Measurements from ENCODE around the gene IL17RD. TPM values are rescaled to one million over a fixed set of nuclear protein-coding genes. Genes with fewer than 3 reads are reported as not detected.

The IL17RD gene
- polyA plus RNA-seq, 1 donor: 24.4 TPM

DNA sequence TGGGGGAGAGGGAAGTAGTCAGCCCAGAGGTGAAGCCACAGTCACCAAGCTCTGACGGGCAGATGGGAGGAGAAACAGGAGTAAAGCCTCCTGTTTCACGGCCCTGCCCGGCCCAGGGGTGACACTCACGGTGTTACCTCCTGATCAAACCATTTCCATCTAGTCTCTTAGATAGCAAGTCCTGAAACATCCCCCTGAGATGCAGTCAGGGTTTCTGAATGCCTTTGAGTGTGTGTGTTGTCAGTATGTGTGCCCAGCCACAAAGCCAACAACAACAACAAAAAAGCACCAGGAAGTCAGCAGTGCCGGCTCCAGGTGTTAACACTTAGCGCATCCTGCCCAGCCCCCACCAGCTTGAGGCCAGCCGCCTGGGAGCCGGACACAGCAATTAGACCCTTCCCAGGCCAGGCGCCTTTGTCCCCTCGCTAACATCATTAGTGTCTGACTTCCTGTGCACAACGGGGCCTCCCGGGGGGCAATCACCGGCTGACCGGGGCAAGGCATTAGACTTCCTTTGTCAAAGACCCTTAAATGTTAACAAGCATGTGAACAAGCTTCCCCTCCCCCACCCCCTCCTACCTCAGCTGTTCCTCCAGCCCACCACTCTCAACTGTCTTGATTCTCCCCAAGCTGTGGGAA lies 34.5 kb downstream of the IL17RD start:
- no peak for DNase-seq

DNA sequence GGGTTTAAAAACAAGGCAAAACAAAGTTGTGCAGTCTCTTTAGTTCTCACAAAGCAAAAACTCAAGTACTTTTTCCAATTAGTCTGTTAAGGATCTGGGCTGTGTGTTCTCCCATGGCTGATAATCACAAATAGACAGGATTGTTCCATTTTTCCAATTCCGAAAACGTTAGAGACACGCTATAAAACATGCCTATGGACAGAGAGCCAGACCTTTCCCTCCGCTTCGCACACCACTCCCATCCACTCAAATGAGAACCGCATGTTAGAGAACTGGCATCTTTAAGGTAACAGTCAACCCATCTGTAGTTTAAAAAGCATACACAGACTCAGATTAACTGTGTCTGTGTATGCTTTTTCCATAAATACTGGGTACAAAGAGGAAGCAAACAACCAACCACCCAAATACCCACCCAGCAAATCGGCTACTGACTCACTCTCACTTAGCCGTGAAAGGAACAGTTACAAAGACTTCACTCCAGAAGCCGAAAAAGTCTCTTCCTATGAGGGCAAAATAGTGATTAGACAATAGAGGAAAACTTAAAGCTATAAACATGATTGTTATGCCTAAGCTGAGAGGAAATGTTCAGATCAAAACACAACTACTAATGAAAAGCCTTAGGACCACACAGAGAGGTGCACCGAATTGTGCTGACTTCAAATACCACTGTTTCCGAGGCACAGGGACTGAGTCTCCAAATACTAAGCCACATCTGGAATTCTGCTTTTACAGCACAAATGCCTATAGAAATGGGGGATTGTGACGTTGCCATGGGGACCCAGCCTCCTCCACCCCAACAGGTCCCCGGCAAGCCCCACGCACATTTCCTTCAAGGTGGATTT lies 36.1 kb downstream of the IL17RD start:
- peak; percentile 52 for DNase-seq

DNA sequence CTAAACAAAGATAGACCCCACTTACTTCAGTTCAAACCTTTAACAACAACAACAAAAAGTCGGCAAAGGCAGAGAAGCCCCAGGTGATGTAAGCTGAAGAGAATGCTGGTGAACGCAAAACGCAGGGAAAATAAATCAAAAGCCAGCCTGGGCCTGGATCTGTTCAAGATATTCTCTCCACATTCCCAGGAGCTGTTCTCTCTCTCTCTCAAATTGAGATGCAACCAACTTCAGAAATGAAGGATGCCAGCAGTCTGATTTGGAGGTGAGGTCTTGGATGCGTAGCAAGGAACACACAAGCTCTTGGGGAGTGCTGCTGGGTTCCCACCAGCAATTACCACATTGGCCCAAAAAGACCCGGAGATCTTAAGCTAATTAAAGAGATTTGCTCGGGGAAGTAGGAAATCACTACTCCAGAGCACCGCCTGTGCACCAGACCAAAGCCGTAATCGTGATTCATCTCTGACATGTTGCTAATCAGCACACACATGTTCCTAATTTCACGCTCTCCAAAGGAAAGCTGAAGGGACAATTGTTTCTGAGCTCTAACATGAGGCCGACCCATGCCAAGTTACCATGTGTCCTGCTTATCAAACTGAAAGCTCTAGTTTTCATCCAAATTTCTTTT lies 37.1 kb downstream of the IL17RD start:
- DNase-seq: peak; percentile 50

DNA sequence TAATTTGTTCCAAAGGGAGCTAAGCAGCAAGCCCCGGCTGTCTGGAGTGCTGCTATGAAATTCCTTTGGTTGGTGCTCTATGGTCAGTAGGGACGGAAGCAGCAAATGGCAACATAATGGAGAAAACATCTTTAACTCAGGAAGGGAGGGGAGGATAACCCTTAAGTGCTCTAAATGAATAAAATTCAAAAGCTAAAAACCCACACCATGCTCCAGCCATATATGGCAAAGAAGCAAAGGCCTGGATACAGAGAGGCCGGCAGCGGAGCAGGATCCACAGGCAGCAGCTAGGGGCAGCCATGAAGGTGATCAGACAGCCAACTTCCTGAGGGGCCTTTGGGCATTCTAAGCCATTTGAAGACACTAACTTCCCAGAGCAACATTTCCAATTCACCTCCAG lies 38.9 kb downstream of the IL17RD start:
- no peak for DNase-seq

DNA sequence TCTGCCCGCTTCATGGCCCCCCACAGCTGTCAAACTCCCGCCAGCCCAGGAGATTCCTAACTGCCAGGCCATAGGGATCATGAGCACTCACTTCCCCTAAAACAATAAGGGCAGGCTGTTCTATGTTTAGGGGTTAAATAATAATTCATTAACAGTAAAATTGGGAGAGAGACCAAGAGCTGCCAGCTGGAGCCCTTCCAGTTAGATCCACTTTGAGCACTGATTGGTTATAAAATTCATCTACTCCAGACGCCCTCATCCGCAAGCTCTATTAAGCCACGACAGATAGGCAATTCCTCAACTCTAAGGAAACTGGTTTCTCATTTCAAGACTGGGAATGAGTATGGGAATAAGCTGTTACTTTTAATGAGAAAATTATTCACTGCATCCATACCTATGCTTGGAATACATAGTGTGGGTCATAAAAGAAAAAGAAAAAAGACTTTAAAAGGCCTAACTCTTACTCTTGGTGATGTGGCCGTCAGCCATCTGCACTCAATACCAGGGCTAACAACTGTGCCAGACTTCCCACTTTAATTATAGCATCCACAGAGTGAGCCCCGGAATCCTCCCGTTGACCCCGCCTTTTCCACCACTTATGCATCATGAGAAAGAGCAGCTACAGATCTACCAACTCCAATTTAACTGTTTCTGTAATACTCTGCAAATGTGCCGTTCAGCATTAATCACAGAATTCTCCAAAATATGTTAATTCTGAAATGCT lies 44.5 kb downstream of the IL17RD start:
- DNase-seq: no peak

DNA sequence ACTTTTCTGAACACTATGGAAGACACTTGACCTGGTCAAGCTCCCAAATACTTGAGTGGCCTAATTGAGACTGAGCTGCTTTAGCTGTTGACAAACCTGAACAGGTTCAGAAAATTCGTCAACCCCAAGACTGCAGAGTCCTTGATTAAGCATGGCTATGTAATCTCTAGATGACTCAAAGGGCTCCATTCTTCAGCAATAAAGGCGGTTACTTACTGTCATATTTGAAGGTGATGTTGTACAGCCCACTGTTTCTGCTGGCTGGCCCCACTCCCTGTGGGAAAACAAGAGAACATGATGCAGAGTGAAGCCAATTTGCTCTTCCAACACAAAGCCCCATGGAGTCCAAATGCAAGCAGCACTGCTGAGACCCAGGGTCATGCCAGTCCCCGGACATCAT lies 45.1 kb downstream of the IL17RD start:
- DNase-seq: no peak

DNA sequence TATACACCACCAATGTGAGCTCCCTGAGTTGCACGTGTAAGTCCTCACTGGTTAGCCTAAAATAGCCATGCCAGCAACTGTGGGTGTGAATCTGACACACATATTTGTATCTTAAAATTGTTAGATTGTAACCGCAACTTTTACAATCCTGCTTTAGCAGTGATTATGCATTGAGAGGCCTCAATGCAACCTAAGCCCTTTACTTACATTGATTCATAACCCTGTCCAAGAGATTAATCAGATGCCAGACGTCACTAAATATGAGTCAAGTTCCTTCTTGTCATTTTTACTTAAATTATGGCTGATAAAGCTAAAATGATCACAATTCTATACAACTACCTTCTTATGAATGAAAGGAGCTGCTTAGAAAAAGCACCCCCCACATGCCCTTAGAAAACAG lies 46.9 kb downstream of the IL17RD start:
- no peak for DNase-seq

DNA sequence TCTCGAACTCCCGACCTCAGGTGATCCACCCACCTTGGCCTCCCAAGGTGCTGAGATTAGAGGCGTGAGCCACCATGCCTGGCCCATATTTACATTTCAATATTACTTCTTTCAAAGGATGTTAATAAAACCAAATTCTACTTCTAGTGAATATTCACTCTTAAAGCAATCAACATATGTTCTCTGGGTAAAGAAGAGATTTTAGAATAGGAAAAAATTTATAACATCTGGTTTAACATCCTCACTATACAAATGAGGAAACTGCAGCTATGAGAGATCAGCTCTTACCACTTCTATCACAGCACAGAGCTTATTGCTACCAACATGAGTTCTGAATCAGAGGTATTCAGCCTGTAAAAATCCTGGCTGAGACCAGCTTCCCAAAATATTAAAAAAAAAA lies 48.7 kb downstream of the IL17RD start:
- DNase-seq: no peak

DNA sequence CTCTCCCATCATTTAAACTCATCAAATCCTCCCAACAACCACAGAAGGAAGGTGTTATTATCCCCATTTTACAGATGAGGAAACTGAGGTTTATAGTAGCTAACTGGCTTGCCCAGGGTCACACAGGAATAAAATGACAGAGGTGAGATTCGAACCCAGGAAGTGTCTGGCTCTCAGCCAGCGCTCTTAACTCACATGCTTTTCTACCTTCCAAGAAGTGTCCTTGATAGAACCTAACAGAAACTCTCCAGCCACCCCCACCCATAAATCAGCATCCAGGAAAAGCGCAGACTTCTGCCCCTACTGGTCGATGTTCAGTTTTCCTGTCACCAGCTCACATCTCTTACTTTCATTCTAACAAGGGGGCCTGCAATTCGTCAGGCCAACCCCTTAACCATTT lies 52.9 kb downstream of the IL17RD start:
- no peak for DNase-seq

DNA sequence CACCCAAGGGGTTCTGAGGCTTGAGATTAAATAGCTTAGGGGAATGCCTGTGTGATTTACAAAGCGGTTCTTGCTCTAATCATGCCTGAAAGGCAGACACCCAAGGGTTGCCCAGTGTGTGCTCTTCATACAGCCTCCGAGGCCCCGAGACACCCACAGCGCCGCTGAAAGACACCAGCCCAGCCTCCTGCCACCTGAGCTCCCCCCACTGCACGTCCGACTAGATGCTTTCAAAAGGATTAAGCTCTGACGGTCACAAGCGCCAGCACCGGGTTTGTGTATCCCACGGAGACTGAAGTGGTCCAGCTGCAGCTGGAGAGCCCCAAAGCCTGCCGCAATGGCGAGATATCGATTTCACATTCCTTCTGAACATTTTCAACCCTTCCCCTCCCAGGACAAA lies 54.4 kb downstream of the IL17RD start:
- DNase-seq: peak; percentile 45

DNA sequence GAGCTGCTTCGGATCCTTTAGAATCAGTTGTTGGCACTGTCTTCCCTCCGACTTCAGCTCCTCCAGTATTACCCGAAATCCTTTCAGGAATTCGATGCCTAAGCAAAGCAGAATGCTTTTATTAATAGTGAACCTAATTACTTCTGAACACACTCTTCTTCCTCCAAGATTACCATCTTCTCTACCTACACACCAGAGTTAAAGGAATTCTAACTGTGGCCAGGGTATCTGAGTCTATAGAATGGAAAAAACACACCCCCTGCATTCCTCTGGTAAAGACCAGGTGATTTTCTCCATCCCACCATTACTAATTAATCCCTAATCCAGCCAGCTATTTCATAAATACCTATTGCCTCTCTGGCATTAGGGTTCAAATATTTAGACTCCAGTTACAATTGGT lies 54.9 kb downstream of the IL17RD start:
- DNase-seq: no peak

DNA sequence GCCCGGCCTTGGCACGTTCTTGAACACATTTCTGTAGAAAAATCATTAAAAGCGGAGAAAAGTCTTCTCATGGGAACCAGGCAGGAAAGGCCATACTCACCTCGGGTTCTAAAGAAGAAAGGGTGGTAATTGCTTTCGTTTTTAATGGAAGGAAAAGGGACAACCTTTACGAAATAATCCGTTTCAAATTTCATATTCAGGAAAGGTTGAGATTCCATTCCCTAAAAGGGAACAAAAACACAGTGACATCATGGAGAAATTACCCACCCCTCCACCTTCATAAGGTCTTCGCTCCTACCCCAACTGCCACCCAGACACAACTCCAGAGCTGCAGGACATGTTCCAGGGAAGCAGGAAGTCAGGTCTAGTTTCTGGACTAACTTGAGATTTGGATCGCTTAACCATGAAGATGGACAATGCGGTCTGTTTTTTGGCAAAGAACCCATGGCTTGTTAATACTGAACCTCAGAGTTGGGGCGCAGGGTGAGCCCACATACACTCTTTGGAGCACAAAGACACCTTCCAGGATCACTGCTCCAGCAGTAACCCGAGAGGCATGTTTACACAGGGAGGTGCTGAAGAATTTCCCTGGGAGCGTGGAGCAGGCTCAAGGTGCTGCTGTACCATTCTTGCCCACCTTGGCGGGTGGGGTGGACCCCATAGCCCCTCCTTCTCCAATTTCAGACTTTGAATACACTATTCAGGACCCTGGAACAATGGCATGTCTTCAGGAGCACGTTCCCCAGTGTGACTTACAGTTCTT lies 55.5 kb downstream of the IL17RD start:
- no peak for DNase-seq

DNA sequence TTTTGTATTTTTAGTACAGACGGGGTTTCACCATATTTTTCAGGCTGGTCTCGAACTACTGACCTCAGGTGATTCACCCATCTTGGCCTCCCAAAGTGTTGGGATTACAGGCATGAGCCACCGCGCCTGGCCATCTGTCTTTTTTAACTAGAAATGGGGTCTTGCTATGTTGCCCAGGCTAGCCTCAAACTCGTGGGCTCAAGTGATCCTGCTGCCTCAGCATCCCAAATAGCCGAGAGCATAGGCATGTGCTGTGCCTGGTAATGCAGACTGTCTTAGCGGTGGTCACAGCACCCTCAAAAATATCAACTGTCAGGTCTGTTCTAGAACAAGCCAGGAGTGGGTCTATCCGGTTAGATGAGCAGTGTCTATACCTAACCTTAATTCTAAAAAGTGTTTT lies 56.5 kb downstream of the IL17RD start:
- no peak for DNase-seq

DNA sequence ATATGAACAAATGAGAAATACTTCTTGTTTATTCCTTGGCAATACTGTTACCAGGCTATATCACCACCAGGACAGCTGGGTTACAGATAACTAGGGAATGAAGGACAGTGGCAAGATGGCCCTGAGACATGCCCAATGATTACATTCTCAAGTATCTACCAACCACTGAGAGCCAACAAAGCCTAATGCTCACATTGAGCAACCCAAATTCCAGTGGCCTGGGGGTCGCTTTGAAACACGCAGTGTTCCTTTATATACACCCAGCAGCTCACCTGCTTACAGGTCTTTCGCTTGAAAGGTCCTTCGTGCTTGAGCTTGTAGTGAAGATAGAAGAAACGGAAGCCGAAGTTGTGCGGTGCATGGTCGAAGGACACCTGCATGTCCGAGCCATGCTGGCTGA lies 59.6 kb downstream of the IL17RD start:
- no peak for DNase-seq

DNA sequence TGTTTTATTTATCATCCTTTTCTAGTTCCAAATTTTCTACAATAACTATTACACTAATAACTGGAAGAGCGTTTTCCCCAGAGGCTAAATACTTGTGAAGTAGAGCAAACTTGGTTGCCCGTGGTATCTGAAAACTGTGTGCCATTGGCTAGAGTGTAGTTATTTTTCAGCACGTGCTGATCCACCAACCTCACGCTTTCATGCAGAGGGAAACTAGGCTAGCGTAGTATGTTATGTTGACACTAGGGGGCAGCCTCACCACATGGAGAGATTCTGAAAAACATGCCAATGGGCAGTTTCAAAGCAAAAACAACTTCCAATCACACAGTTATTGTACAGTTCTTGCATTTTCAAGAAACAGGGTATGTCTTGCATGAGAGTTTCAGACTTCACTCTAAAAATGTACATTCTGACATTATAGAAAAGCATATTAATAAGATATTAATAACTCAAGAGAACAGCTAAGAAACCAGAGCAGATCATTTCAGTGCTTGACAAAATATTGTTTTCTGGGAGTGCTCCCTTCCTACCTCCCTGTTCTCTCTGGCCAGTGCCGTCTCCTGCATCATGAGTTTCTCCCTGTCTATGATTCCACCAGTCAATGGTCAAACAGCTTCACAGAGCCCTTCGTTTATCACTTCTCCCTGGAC lies 65.0 kb downstream of the IL17RD start:
- peak; percentile 79 for DNase-seq

DNA sequence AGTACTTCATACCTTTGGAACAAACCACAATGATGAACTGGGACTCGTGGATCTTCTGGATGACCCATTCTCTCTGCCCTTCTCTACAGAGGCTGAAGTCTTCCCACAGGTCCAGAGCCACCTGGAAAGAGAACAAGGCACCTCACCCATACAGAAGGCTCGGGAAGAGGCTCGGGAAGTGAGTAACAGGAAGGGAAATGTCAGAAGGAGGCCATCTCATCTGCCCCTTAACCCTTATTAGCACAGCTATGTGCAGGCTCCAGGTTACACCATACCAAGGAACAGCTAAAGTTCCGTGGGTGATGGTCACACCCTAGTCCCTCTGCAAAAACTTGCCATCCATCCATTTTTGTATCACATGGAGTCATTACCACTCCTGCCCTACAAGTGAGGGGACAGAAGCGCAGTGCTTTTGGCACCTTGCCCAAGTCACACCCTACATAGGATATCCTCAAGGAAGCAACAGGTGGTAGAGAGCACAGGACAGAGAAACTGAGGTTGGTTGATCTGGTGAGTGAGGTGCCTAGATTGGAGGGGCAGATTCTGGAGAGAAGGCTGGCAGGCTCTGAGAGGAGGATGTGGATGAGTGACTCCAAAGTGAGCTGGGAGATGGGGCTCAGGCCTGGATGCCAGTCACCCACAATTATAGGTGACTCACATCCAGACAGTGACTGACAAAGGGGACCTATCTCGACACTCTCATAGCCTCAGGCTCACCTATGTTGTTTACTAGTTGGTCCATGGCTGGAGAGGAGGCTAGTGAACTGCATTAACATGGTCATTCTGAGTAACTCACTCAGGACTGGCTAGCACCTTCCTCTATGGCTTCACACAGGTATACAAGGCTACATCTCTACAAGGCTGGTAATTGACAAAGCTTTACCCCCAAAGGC lies 66.5 kb downstream of the IL17RD start:
- DNase-seq: no peak

DNA sequence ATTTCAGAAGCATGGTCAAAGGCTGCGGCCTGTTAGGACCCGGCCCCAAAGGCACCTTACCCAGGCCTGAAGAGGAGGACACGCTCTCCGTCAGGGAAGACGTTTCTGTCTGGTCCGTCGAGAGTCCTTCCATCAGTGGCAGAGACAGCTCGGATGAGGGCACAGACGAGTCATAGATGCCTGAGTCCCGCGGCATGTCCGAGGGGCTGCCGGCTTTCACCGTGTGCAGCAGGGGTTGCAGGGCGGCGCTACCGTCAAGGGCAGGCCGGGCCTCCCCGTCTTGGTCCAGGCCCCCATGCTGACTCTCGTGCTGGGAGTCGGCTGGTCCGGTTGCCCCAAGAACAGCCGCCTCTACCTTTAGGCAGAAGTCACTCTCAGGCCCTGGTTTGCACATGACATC lies 67.6 kb downstream of the IL17RD start:
- DNase-seq: no peak

DNA sequence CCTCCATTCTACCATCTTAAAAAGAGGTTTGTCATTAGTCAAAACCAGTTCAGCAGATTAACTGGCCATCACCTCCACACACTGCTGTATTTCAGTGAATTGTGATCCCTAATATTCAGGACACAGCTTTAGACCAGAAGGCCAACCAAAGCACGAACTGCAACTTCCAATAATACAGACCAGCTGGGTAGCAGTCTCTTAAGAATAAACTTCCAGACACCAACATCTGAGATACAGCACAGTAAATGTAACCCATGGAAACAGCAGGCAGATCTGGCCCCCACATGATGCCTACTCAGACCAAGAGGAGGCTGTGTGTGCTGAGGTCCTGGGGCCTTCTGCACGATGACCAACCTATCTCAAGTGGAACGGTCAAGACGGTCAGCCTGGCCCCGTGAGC lies 69.8 kb downstream of the IL17RD start:
- no peak for DNase-seq

DNA sequence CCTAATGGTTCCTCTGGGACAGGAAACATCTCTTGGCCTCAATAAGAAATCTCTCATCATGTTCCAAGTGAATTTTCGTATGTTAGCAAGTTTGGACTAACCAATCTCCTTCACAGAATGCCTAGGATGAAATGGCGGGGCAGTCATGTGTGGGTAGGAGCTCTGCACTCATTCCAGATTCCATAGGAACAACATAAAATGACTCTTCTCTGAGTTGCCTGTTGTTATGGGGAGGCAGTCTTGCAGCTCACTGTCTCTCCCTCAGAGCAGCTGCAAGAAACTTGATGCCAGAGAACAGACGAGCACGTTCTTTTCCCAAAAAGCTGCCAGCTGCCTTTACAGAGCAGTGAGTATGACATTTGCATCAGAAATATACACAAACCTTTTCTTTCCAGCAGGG lies 70.6 kb downstream of the IL17RD start:
- DNase-seq: peak; percentile 82

DNA sequence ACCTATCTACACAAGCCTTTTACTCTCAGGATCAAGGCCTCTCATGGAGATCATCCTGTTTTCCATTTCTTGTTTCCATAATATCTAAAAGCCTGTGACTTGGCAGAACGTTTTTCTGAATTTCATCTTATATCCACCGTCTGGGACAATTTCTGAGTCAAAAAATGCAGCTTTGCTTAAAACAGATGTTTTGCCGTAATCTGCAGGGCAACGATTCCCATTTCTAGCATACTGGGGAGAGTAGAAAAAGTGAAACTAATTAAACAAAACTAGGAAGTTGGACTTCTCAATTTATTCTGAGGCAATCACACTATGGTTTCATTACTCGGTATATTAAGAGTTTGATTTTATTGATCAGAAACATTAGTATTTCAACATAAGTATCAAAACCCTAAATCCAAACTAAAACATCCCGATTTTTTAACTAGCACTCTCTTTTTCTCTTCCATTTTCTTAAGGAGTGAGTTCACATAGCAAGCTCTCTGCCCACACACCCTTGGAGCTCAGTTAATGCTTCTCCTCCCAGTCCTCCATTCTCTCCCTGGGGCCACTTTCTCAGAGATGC lies 71.1 kb downstream of the IL17RD start:
- DNase-seq: peak; percentile 66

Data from hindlimb muscle (tissue), 1 donor.